HepG2 (cell line): ENCODE measurements around the gene MAST1. TPM values are rescaled to one million over a fixed set of nuclear protein-coding genes. Genes with fewer than 3 reads are reported as not detected.

Source experiments
- ATF7 ChIP-seq, 2 experiments: fragments of 450-650 bp in 1 of 2; sonication (generic) in 1 of 2; formaldehyde crosslinking in 1 of 2; IDR thresholded peaks; 2 replicates each; pipeline versions ENCODE4 v1.4.0 to v1.6.1; 2016 to 2020; ENCODE audit warnings: antibody characterized with exemption in 1 of 2, mild to moderate bottlenecking in 1 of 2, missing genetic modification reagents in 1 of 2
- CEBPB ChIP-seq: IDR thresholded peaks from 2 replicates; pipeline ENCODE4 v1.6.1; 2011; ENCODE audit warnings: low read depth, low read length, improper control_type of control experiment, borderline replicate concordance
- CEBPG ChIP-seq: IDR thresholded peaks from 2 replicates; pipeline ENCODE4 v1.6.1; 2016
- CENPT ChIP-seq: sonication (generic); formaldehyde crosslinking; IDR thresholded peaks from 2 replicates; pipeline ENCODE4 v1.8.0; 2022; ENCODE audit warnings: low read depth, mild to moderate bottlenecking, moderate library complexity, missing genetic modification reagents
- ELF1 ChIP-seq: sonication (generic); formaldehyde crosslinking; IDR thresholded peaks from 2 replicates; pipeline ENCODE4 v1.4.0; 2020; ENCODE audit warnings: missing genetic modification reagents
- FOXK2 ChIP-seq: fragments of 450-650 bp; IDR thresholded peaks from 2 replicates; pipeline ENCODE4 v1.6.1; 2016
- KAT8 ChIP-seq: IDR thresholded peaks from 2 replicates; pipeline ENCODE4 v1.6.1; 2016; ENCODE audit warnings: missing genetic modification reagents, missing compliant biosample characterization
- MTA1 ChIP-seq: sonication (generic); formaldehyde crosslinking; IDR thresholded peaks from 2 replicates; pipeline ENCODE4 v1.4.0; 2020; ENCODE audit warnings: missing genetic modification reagents, mild to moderate bottlenecking, borderline replicate concordance
- SAP130 ChIP-seq: IDR thresholded peaks from 2 replicates; pipeline ENCODE4 v1.6.1; 2016; ENCODE audit warnings: low read depth
- SMARCE1 ChIP-seq: fragments of 450-650 bp; IDR thresholded peaks from 2 replicates; pipeline ENCODE4 v1.6.1; 2017; ENCODE audit warnings: borderline replicate concordance
- TGIF2 ChIP-seq: IDR thresholded peaks from 2 replicates; pipeline ENCODE4 v1.6.1; 2016; ENCODE audit warnings: control low read depth, missing compliant biosample characterization
- YY1 ChIP-seq: IDR thresholded peaks from 2 replicates; pipeline ENCODE4 v1.6.1; 2011; ENCODE audit warnings: low read length, low read depth, moderate library complexity, mild to moderate bottlenecking; ENCODE audit not compliant: insufficient read depth, insufficient replicate concordance
- ZNF205 ChIP-seq: IDR thresholded peaks from 2 replicates; pipeline ENCODE4 v1.6.1; 2018; ENCODE audit warnings: missing biosample characterization, missing genetic modification reagents
- ZNF235 ChIP-seq: sonication (generic); formaldehyde crosslinking; IDR thresholded peaks from 2 replicates; pipeline ENCODE4 v1.8.1; 2023; ENCODE audit warnings: mild to moderate bottlenecking, missing genetic modification reagents, borderline replicate concordance
- ZNF253 ChIP-seq: sonication (generic); formaldehyde crosslinking; IDR thresholded peaks from 2 replicates; pipeline ENCODE4 v1.8.0; 2022; ENCODE audit warnings: mild to moderate bottlenecking, missing genetic modification reagents, borderline replicate concordance
- polyA plus RNA-seq, 8 experiments: library from polyadenylated mRNA; depleted of rRNA in 3 of 8; stranded (reverse) in 7 of 8; unstranded in 1 of 8; fragments of >200 nt; fragmentation: Illumina TruSeq in 4 of 8; extraction: Trizol in 4 of 8; gene quantifications; 2 replicates each; pipeline versions ENCODE4 v1.2.1 to v1.2.3, GENCODE V29; 2011 to 2016; ENCODE audit warnings: low read depth in 4 of 8, missing spikeins in 1 of 8, mixed read lengths in 1 of 8; ENCODE audit not compliant: insufficient read depth in 1 of 8
- total RNA-seq, 5 experiments: library from RNA; depleted of rRNA; stranded (reverse); fragments of >200 nt; fragmentation: Illumina TruSeq; extraction: Trizol; gene quantifications; 2 replicates each; pipeline ENCODE4 v1.2.3, GENCODE V29; 2016; ENCODE audit warnings: low read depth in 1 of 5
- TF ChIP-seq, protein P1 (sequence below): sonication (generic); formaldehyde crosslinking; IDR thresholded peaks from 2 replicates; pipeline ENCODE4 v1.5.0; 2020; ENCODE audit warnings: mild to moderate bottlenecking, missing genetic modification reagents, borderline replicate concordance
- TF ChIP-seq, protein P2 (sequence below): sonication (generic); formaldehyde crosslinking; IDR thresholded peaks from 2 replicates; pipeline ENCODE4 v1.5.0; 2020; ENCODE audit warnings: missing genetic modification reagents, mild to moderate bottlenecking, borderline replicate concordance
- TF ChIP-seq, protein P3 (sequence below): sonication (generic); formaldehyde crosslinking; IDR thresholded peaks from 2 replicates; pipeline ENCODE4 v1.8.0; 2022; ENCODE audit warnings: missing genetic modification reagents, mild to moderate bottlenecking, borderline replicate concordance
- TF ChIP-seq, protein P4 (sequence below): sonication (generic); formaldehyde crosslinking; IDR thresholded peaks from 2 replicates; pipeline ENCODE4 v1.9.0; 2021; ENCODE audit warnings: missing genetic modification reagents, borderline replicate concordance
- TF ChIP-seq, protein P5 (sequence below): IDR thresholded peaks from 2 replicates; pipeline ENCODE4 v1.6.1; 2016; ENCODE audit warnings: mild to moderate bottlenecking, missing biosample characterization, missing genetic modification reagents

MAST1 gene
- total and polyA plus RNA-seq, 2 of the 13 experiments (the other 11 are each of a cell fraction or from before 2014, with no cell fraction given) = 0.73 to 4.7 TPM

DNA sequence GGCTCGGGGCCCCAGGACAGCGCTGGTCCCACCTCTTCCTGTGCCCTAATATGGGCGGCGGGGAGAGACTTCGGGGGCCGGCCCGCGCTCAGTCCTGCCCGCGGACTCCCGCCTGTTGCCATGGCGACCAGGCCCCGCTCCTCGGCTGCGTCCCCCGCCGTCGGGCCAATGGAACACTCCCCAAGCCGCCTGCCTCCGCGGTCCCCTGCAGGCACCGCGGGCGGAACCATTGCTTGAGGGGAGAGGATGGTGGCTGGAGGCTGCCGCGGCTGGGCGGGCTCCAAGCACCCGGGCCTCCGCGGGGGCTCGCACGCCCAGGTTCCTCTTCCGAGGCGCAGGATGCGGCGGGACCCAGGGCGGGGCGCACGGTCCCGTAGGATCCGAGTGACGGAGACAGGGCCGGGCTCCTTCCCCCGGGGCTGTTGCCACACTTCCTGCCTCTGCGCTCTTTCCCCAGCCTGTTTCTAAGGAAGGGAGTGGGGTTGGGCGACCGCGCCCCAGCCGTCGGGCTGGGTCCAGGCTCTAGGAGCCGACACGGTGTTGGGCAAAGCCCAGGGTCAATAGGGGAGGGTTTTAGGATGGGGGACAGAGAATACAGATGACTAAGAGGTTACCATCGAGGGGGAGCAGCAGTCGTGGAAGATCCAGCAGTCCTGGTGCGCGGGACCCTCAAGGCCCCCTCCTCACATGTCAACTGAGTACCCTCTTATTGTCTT lies 48.3 kb upstream of the MAST1 start (continued):
- TF ChIP-seq, protein P1, sequence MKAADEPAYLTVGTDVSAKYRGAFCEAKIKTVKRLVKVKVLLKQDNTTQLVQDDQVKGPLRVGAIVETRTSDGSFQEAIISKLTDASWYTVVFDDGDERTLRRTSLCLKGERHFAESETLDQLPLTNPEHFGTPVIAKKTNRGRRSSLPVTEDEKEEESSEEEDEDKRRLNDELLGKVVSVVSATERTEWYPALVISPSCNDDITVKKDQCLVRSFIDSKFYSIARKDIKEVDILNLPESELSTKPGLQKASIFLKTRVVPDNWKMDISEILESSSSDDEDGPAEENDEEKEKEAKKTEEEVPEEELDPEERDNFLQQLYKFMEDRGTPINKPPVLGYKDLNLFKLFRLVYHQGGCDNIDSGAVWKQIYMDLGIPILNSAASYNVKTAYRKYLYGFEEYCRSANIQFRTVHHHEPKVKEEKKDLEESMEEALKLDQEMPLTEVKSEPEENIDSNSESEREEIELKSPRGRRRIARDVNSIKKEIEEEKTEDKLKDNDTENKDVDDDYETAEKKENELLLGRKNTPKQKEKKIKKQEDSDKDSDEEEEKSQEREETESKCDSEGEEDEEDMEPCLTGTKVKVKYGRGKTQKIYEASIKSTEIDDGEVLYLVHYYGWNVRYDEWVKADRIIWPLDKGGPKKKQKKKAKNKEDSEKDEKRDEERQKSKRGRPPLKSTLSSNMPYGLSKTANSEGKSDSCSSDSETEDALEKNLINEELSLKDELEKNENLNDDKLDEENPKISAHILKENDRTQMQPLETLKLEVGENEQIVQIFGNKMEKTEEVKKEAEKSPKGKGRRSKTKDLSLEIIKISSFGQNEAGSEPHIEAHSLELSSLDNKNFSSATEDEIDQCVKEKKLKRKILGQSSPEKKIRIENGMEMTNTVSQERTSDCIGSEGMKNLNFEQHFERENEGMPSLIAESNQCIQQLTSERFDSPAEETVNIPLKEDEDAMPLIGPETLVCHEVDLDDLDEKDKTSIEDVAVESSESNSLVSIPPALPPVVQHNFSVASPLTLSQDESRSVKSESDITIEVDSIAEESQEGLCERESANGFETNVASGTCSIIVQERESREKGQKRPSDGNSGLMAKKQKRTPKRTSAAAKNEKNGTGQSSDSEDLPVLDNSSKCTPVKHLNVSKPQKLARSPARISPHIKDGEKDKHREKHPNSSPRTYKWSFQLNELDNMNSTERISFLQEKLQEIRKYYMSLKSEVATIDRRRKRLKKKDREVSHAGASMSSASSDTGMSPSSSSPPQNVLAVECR (CRISPR knock-in tag) = peak; percentile 82
- TF ChIP-seq CENPT (no peak), ZNF235 (no peak), ZNF205 (peak; percentile 32; the same call in 1 of the 2 replicates), SMARCE1 (no peak), TGIF2 (peak; percentile 62; the same call in 1 of the 2 replicates), ZNF253 (CRISPR knock-in tag) (peak; percentile 21; the same call in 1 of the 2 replicates), SAP130 (CRISPR knock-in tag) (peak; percentile 80), YY1 (peak; percentile 14), MTA1 (no peak), FOXK2 (peak; percentile 87), ELF1 (CRISPR knock-in tag) (0 out of 2 replicates have a peak, but pooled peaks have one; percentile 28), CEBPB (peak; percentile 78; the same call in 1 of the 2 replicates), KAT8 (CRISPR knock-in tag) (peak; percentile 61), ATF7 (IDR thresholded peaks at IDR 0.05) (peak; percentile 34; the same call in 1 of the 2 replicates), ATF7 (CRISPR knock-in tag; IDR thresholded peaks at IDR 0.05) (no peak), CEBPG (peak; percentile 65)
- TF ChIP-seq, protein P2, sequence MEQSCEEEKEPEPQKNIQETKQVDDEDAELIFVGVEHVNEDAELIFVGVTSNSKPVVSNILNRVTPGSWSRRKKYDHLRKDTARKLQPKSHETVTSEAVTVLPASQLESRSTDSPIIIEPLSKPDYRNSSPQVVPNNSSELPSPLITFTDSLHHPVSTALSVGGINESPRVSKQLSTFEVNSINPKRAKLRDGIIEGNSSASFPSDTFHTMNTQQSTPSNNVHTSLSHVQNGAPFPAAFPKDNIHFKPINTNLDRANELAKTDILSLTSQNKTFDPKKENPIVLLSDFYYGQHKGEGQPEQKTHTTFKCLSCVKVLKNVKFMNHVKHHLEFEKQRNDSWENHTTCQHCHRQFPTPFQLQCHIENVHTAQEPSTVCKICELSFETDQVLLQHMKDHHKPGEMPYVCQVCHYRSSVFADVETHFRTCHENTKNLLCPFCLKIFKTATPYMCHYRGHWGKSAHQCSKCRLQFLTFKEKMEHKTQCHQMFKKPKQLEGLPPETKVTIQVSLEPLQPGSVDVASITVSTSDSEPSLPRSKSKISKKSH (CRISPR knock-in tag) = 0 out of 2 replicates have a peak, but pooled peaks have one; percentile 42
- TF ChIP-seq, protein P3, sequence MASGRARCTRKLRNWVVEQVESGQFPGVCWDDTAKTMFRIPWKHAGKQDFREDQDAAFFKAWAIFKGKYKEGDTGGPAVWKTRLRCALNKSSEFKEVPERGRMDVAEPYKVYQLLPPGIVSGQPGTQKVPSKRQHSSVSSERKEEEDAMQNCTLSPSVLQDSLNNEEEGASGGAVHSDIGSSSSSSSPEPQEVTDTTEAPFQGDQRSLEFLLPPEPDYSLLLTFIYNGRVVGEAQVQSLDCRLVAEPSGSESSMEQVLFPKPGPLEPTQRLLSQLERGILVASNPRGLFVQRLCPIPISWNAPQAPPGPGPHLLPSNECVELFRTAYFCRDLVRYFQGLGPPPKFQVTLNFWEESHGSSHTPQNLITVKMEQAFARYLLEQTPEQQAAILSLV = 0 out of 2 replicates have a peak, but pooled peaks have one; percentile 47
- TF ChIP-seq, protein P4, sequence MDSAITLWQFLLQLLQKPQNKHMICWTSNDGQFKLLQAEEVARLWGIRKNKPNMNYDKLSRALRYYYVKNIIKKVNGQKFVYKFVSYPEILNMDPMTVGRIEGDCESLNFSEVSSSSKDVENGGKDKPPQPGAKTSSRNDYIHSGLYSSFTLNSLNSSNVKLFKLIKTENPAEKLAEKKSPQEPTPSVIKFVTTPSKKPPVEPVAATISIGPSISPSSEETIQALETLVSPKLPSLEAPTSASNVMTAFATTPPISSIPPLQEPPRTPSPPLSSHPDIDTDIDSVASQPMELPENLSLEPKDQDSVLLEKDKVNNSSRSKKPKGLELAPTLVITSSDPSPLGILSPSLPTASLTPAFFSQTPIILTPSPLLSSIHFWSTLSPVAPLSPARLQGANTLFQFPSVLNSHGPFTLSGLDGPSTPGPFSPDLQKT (CRISPR knock-in tag) = peak; percentile 89; the same call in 1 of the 2 replicates
- TF ChIP-seq, protein P5, sequence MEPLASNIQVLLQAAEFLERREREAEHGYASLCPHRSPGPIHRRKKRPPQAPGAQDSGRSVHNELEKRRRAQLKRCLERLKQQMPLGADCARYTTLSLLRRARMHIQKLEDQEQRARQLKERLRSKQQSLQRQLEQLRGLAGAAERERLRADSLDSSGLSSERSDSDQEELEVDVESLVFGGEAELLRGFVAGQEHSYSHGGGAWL (CRISPR knock-in tag) = peak; percentile 57; the same call in 1 of the 2 replicates
